NCI-H1092 treated with DMSO at 0.1 percent for 48 hours (cell line): Measurements from ENCODE around the gene TMEM182.
A peak's percentile ranks its signal among the peaks of the same experiment; 100 is the strongest.

Experiments
- DNase-seq: peaks from one replicate; lab custom pipeline; 2025; lab: John Stamatoyannopoulos, UW

The TMEM182 gene

DNA sequence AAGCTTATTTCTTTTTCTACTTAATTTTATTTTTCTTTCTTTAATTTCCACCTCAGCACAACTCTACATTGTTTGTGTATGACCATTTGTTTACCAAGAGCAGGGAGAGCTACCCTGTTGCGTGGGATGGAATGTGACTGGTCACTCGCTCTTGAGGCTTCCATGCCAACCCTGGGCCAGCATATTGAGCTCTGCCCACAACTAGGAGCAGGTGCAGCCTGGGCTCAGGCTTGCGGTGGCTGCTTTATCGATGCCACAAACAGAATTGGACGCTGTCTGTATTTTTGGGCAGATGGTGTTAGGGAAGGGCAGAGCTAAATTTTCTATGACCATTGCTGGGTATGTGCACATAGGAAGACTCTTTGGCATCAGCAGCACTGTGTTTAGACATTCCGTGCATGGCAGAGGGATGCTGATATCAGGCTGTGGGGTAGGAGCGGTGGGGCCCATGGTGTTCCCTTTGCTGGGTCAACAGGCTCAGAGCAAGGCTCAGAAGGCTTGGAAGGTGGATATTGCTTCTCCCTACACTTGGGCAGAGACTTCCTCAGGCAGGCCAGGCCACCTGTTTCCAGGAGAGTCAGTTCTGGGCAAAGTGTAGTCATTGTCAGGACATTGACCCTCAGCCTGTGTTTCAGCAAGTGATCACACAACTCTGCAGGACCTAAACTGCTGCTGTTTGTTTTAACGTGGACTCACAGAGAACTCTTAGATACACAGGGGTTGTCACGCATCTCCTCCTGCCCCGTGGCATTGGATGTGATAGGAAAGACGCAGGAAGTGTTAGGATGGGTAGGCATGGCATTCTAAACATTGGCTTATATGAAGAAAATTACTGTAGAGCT, 40.2 kb downstream of the TMEM182 start:
- DNase-seq, result no peak

GRCh38 chr2:102803041-102803896, 41.4 kb downstream of the TMEM182 start:
- no peak for DNase-seq

- no peak for DNase-seq
These were observed 42.0 kb downstream of the TMEM182 start for GRCh38 chr2:102803897-102804217.

GRCh38 chr2:102806250-102806837, 44.5 kb downstream of the TMEM182 start:
- peak; percentile 56 for DNase-seq

DNA sequence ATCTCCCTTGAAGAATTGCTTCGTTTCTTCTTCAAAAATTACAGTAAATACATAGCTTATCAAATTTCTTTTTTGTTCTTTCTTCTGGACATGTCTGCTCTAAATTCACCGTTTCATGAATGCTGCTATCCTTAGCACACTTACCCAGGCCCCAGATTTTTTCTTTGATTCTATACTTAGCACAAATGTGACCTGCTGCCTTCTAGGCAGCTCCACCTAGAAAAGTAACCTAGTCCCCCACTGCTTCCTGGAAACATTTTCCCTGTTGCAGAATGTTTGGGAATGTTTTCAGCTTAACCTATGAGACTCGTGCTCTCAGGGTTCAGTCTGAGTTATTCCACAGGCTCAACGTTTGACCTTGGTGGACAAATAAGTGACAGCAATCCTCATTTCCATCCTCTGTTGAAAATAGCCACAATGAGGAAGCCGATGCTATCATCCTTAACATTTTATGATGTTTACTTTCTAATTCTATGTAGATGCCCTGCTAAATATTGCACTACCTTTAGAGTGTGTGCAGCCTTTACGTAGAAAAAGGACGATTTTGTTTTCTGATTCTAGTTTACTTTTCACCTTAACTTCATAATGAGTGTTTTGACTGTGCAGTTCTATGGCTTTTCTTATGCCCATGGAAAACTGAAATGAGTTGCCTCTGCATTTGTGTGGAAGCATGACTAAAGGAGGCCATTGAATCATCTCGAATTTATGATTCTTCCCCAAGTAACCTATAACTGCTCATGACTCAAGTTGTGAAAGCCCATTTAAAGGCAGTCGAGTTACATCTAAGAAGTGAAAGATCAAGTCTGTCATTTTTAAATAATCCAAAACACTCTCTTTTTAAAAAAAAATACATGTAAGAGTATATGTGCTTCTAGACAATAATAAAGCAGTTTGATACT, 47.7 kb downstream of the TMEM182 start:
- no peak for DNase-seq

GRCh38 chr2:102815285-102815684, 53.5 kb downstream of the TMEM182 start:
- DNase-seq, result no peak

DNA sequence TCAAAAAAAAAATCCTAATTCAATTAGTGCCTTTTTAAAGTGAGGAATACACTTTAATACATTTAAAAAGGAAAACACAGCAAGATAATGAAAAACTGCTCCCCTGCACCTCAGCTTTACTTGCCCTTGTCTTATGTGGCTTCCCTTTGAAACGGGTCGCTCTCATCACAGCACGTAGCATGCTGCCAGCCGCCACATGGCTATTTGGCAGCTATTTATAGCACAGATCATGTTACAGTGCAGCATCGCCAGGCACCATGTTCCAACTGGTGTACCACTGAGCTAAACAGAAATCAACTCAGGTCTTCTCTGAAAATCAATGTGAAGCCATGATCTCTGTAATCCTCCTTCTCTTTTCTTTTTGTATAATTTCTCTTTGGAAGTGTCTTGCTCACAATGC, 65.1 kb downstream of the TMEM182 start:
- peak; percentile 83 for DNase-seq

DNA sequence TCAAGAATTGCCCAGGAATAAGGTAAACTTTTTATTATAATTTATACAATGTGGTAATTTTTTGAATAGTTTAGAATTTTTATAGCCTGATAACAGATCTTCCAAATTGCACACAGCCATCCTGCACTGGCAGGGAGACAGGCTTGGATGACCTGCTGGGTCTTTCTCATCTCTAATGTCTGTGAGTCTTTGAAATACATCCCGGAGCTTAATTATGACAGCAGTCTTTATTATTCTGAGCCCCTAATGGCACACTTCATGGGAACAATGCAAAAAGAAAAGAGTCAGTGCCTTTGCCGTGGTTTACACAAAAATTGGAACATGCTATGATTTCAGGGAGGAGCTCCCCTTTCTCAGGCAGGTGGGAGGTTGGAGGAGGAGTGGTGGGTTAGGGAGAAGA, 71.0 kb downstream of the TMEM182 start:
- DNase-seq, result peak; percentile 12

- no peak for DNase-seq
These were observed 72.9 kb downstream of the TMEM182 start for GRCh38 chr2:102834523-102835273.

DNA sequence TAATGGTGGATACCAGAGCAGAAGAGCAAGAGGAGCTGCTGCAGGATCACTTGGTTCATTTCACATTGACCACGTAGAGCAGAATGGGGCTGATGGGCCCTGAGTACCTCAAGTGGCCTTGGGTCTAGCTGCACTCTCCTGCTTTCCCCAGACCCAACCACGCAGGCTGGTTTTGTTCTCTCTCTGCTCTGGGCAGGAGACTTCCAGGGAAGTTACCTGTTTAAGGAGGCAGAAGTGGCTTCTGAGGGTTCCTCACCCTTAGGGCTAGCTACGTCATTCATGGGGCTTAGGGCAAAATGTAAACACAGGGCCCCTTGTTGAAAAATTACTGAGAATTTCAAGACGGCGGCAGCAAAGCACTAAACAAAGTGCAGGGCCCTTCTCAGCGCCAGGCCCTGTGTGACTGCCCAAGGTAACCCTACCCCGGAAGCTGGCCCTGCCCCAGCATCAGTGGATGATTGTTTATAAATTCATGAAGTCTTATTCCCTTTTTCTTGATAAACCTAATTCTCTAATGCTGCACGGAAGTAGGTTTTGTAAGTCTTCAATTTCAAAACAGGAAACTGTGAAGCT, 75.9 kb downstream of the TMEM182 start:
- no peak for DNase-seq

DNA sequence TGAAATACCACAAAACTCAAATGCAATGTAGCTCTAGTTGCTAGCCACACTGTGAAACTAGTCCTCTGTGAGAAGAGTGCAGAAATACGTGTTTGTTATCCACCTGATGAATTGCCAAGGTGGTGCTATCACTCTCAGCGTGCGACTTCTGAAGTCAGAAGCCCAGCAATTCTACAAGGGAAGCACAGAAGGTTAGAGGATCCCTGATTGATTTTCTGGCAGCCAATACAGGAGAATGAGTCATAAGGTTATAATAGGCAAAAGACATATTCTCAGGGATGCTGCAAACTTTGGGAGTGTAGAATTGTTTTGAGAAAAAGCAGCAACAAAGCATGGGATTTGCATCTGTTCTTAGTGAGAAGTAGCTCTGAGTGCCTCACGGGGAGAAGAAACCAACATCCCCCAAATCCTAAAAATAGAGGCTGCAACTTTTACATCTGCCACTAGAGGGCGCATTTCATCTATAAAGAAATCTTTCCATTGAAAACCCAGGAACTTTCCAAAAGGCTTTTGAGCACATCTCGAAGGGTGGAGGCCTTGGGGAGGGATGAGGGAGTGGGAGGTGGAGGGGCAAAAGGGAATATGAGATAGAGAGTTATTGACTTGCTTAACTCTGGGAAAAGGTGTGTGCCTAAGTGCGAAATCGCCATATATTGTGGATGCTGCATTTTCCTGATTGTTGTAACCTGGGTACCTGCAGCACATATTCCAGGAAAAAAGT, 78.0 kb downstream of the TMEM182 start:
- peak; percentile 40 for DNase-seq

- peak; percentile 10 for DNase-seq
These were observed 79.4 kb downstream of the TMEM182 start for GRCh38 chr2:102841107-102841840.

DNA sequence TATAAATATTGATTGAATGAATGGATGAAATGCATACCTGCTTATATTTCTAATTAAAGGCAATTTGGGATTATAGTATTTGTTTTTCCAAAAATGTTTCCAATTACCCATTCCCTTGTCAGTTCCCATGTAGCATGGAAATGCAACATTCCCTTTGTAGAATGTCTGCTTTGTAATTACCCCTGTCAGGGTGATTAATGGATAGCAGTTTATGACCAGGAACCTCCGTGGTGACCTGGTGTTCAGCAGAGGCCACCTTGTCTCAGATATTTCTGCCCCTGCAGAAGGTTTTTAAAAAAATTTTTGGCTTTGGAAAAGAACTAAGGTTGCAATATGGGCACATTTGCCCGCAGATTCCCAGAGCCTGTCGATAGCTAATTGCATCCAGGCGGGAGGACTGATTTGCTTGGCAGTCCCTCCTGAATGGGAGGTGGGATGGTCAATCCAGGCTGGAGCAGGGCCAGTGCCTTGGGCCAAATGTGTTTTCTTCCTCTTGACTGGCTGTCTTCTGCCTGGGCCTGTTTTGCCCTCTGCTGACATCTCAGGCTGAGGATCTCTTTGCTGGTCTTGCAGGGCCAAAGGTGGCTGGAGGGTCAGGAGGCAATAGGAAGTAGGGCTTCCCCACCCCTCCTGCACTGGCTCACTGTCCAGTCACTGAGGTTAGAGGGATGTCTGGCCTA, 82.1 kb downstream of the TMEM182 start:
- DNase-seq, result no peak

DNA sequence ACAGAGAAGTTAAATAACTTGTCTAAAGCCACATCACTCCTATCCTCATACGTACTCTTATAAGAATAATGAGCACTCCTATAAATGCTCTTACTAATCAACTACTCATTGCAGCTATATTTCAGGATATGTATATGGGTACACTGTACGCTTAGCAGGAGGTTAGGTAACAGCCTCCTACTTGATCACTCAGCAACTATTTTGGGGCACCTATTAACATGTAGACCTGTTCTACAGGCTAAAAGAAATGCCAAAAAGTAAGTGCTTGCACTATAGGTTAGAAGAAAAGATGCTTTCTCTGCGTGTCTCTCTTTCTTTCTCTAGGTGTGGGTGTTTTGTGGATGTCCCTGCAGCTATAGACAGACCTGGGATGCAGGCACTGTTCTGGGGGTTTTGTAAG, 83.1 kb downstream of the TMEM182 start:
- DNase-seq, result no peak

DNA sequence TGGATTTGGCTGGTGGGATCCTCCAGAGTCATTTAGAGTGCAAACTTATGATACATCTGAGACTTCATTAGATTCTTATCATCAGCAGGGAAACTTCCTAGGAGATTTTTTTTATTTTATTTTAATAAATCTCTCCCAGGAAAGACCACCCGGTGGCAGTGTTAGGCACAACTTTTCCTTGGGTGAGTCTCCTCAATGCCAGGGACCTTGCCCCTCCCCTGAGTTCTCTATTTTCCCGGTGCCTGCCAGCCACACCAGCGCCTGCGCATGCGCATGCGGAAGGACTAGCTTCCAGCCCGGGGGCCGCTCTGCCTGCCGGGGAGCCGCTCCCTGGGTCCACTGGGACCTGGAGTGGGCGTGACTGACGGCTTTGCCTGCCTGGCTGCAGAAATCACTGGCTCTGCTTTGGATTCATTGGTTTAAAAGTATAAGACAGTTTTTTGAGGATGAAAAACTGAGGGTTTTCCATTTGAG, 86.6 kb downstream of the TMEM182 start:
- peak; percentile 73 for DNase-seq

GRCh38 chr2:102850888-102851287, 89.1 kb downstream of the TMEM182 start:
- DNase-seq, result no peak

DNA sequence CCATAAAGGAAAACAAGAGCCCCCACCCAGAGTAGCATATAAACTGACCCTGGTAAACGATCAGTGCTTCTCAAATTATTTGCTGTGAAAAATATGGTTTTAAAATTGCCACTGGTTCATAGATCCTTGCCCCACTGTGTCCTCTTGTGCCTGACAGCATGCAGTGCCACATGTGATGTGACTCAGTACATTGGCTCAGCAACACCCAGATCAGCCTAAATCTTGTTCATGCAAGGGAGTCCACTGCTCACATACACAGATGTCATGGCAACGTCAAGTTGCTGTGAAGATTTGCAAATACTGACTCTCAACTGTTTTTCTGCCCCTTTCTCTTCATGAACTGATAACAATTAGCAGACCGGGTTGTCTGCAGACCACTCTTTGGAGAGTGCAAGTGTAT, 91.0 kb downstream of the TMEM182 start:
- DNase-seq, result no peak
